Measurements from ENCODE around the gene SLC38A8. TPM values are rescaled to one million over a fixed set of nuclear protein-coding genes. Genes with fewer than 3 reads are reported as not detected.

The SLC38A8 gene
- polyA plus RNA-seq, 1 donor = 0.12 TPM

DNA sequence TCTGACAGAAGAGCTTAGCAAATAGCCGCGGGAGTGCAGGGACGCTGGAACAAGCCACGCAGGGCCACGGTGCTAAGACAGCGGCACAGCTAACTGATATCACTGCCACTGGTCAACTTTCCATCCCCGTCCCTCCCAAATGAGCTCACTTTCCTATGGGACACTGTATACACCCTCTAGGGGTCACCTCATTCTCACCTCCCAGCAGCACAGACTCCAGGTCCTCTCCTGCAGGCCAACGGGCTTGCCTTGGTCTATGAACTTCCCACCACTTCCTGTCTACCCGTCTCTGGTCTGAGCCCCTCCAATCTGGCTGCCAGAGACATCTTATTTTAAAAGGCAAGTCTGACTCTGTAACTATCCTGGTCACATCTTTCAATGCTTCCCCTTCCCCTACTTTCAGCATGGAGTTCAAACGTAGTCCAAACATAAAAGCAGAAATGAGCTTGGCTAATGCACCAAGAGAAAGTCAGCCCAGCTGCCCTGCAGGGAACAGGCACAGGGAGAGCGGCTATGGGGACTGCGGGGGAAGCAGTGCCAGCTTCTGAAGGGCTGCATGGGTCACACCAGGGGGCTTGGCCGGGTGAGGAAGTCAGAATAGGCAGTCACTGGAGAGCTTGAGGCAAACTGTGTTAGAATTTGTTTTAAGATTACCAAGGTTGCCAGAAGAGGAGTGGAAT lies 26.3 kb upstream of the SLC38A8 start:
- no peak for DNase-seq
- Histone ChIP-seq H3K9me3 (ENCODE audit: control insufficient read depth, low read depth, low read length) (no peaks in the 10 kb centered on the region), H3K4me1 (ENCODE audit: control insufficient read depth, insufficient read depth, low read length) (no peaks in the 10 kb centered on the region), H3K27ac (ENCODE audit: low read length) (no peak overlapping the region), H3K4me3 (ENCODE audit: low read length) (no peak overlapping the region), H3K36me3 (ENCODE audit: control insufficient read depth, insufficient read depth, low read length) (peaks cover 66% of the 10 kb centered on the region), H3K27me3 (ENCODE audit: control insufficient read depth, insufficient read depth, low read length) (no peaks in the 10 kb centered on the region)
- WGBS (ENCODE audit: insufficient coverage, low lambda C conversion rate) = no CpG with 5 or more reads among the region's 13 CpGs

DNA sequence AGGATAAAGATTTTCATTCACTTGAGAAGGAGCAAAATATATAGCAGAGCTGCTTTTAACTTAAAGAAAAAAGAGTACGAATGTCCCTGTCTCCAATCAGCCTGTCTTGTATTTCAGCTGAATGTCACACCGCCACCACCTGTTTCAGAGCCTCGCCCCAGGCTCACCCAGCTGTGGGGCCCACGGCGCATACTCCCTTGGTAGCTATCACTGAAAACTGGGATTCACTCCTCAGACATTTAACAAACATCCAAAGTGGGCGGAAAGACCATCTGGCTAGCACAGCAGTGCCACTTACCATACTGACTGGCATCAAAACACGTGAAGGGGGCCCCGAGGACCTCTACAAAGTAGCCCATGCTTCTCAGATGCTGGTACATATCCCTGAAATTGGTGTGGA lies 25.4 kb upstream of the SLC38A8 start:
- Histone ChIP-seq H3K9me3 (ENCODE audit: control insufficient read depth, low read depth, low read length) (no peaks in the 10 kb centered on the region), H3K27me3 (ENCODE audit: control insufficient read depth, insufficient read depth, low read length) (no peaks in the 10 kb centered on the region), H3K4me3 (ENCODE audit: low read length) (no peak overlapping the region), H3K4me1 (ENCODE audit: control insufficient read depth, insufficient read depth, low read length) (no peaks in the 10 kb centered on the region), H3K36me3 (ENCODE audit: control insufficient read depth, insufficient read depth, low read length) (peaks cover 62% of the 10 kb centered on the region), H3K27ac (ENCODE audit: low read length) (no peak overlapping the region)
- WGBS (ENCODE audit: insufficient coverage, low lambda C conversion rate) = no CpG with 5 or more reads among the region's 8 CpGs
- no peak for DNase-seq

DNA sequence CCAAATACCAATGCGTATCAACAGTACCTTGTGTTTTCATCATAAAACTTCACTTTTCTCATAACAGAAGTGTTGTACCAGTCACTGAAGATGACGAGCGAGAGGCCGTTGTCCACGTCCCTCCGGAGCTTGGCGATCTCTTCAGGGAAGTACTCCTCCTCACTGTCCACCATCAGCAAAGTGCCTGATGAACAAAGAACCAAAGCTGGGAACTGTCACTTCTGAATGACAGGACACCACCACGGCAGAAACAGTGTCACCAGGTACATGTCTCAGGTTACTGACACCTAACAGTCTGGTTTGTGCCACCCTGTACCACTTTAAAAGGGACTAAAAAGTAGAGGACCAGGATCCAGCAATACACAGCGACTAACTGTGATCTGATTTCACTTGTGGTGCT lies 25.0 kb upstream of the SLC38A8 start:
- DNase-seq = no peak
- Histone ChIP-seq H3K36me3 (ENCODE audit: control insufficient read depth, insufficient read depth, low read length) (peaks cover 65% of the 10 kb centered on the region), H3K27ac (ENCODE audit: low read length) (no peak overlapping the region), H3K9me3 (ENCODE audit: control insufficient read depth, low read depth, low read length) (no peaks in the 10 kb centered on the region), H3K4me1 (ENCODE audit: control insufficient read depth, insufficient read depth, low read length) (no peaks in the 10 kb centered on the region), H3K27me3 (ENCODE audit: control insufficient read depth, insufficient read depth, low read length) (no peaks in the 10 kb centered on the region), H3K4me3 (ENCODE audit: low read length) (no peak overlapping the region)
- WGBS (ENCODE audit: insufficient coverage, low lambda C conversion rate) = no CpG with 5 or more reads among the region's 9 CpGs

DNA sequence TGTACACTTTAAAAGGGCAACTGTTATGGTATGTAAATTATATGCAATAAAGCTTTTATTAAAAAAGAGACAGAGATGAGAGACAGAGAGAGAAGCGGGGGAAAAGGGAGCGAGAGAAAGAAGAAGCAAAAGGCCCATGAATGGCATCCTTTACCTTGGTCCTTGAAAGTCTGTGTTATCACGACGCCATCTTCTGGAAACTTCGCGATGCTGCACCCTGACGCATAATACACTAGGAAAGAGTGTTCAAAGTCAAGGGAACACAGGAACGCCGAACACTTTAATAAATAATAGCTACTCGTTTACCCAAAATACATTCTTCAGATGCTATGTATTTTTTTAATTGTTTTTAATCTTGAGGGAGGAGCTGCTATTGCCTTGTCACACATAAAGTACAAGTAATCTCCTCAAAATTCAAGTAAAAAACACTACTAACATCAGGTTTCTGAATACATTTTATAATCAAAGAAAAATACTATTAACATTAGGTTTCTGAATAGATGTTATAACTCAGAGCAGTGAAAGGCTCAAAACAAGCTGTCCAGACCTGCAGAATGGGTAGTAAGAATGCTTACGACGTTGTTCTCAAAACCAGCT lies 23.0 kb upstream of the SLC38A8 start:
- Histone ChIP-seq H3K4me1 (ENCODE audit: control insufficient read depth, insufficient read depth, low read length) (no peaks in the 10 kb centered on the region), H3K9me3 (ENCODE audit: control insufficient read depth, low read depth, low read length) (no peaks in the 10 kb centered on the region), H3K27me3 (ENCODE audit: control insufficient read depth, insufficient read depth, low read length) (no peaks in the 10 kb centered on the region), H3K4me3 (ENCODE audit: low read length) (no peak overlapping the region), H3K27ac (ENCODE audit: low read length) (no peak overlapping the region), H3K36me3 (ENCODE audit: control insufficient read depth, insufficient read depth, low read length) (peaks cover 69% of the 10 kb centered on the region)
- peak in 1 of 2 donors; percentile 30 for DNase-seq
- WGBS (ENCODE audit: insufficient coverage, low lambda C conversion rate) = 51% methylated on average over 2 of the region's 12 CpGs

DNA sequence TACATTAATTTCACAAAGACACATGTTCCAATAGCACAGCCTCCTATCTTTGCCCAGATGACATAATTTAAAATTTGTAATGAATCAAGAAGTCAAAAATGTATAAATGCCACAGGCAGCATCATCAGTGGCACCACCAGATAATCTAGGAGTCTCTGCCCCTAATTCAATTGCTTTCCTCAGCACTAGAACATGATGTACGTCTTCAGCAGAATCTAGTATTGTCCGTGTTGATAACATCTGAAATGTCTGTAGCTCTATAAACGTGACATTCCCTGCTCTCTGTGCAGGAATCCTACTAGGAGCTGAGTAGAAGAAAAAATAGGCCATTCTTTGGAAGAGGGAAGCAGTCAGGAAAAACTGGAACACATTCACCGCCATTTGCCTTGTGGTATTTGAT lies 21.4 kb upstream of the SLC38A8 start:
- no peaks in the 10 kb centered on the region for H3K27me3 ChIP-seq (ENCODE audit: control insufficient read depth, insufficient read depth, low read length)
- H3K4me3 ChIP-seq (ENCODE audit: low read length) = no peak overlapping the region
- no peak overlapping the region for H3K27ac ChIP-seq (ENCODE audit: low read length)
- no peaks in the 10 kb centered on the region for H3K4me1 ChIP-seq (ENCODE audit: control insufficient read depth, insufficient read depth, low read length)
- WGBS (ENCODE audit: insufficient coverage, low lambda C conversion rate) = 100% methylated on average over 1 of the region's 4 CpGs
- no peaks in the 10 kb centered on the region for H3K9me3 ChIP-seq (ENCODE audit: control insufficient read depth, low read depth, low read length)
- no peak for DNase-seq
- H3K36me3 ChIP-seq (ENCODE audit: control insufficient read depth, insufficient read depth, low read length) = peaks cover 71% of the 10 kb centered on the region

DNA sequence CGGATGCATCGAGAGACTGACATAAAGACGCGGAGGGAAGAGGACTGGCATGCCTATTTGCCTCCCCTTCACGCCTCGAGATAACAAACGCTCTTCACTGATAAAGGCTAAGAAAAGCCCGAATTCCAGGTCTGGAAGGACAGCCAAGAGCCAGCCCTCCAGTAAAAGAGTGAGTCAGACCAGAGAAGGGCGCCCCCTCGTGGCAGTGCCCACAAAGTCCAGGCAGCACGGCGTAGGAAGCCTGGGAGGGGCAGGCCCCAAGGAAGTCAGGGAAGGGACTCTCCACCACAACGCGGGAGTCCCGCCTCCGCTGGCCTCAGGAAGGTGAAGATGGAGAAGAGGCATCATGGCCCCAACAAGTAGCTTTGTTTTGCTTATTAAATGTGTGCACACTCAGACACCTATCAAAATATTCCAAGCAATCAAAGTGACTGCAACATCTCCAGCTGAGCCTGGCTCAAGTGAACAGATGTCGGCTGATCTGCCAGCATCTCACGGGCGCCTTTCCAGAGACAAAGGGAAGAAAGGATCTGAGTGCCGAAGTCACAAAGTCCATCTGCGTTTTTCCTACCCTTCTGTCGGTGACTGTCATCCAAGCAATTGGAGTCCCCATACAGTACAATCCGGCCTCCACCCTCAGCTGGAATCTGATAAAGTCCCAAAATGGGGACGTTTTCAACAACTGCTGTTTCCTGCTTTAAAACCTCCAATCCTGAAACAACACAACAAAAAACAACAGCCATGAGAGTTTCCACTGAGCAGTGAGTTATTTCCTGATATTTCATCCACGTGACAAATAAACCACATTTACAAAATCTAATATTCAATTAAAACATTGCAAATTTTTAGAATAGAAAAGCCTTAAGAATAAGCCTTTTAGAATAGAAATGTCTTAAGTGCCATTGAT lies 20.4 kb upstream of the SLC38A8 start:
- Histone ChIP-seq H3K27me3 (ENCODE audit: control insufficient read depth, insufficient read depth, low read length) (no peaks in the 10 kb centered on the region), H3K4me3 (ENCODE audit: low read length) (no peak overlapping the region), H3K27ac (ENCODE audit: low read length) (no peak overlapping the region), H3K4me1 (ENCODE audit: control insufficient read depth, insufficient read depth, low read length) (no peaks in the 10 kb centered on the region), H3K9me3 (ENCODE audit: control insufficient read depth, low read depth, low read length) (no peaks in the 10 kb centered on the region), H3K36me3 (ENCODE audit: control insufficient read depth, insufficient read depth, low read length) (peaks cover 71% of the 10 kb centered on the region)
- peak; percentile 44 to 52 for DNase-seq
- WGBS (ENCODE audit: insufficient coverage, low lambda C conversion rate) = 100% methylated on average over 1 of the region's 25 CpGs

DNA sequence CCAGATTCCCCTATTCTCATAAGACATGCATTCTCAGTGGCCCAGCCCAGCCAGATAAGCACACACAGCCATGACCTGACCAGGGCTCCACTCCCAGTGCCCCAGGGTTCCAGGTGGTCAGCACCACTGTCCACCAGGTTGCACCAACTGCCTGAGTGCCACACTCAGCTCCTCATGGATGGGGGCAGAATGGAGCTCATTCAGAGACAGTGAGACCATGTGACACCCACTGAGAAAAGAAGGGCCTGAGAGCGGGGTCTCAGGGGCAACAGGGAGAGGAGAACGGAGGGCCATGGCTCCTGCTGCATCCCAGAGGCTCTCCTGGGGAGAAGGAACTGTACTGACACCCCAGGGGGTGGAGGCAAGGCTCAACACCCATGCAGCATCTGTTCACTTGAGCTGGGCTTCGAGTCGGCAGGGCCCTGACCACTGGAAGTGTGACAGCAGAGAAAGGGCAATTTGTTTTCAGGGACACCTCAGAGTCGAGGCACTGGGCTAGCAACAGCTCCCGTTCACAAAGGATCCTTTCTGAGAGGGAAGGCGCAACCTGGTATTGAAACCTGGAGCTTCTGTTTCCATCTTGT lies 18.7 kb upstream of the SLC38A8 start:
- Histone ChIP-seq H3K9me3 (ENCODE audit: control insufficient read depth, low read depth, low read length) (no peaks in the 10 kb centered on the region), H3K4me3 (ENCODE audit: low read length) (no peak overlapping the region), H3K36me3 (ENCODE audit: control insufficient read depth, insufficient read depth, low read length) (peaks cover 72% of the 10 kb centered on the region), H3K27me3 (ENCODE audit: control insufficient read depth, insufficient read depth, low read length) (no peaks in the 10 kb centered on the region), H3K27ac (ENCODE audit: low read length) (no peak overlapping the region), H3K4me1 (ENCODE audit: control insufficient read depth, insufficient read depth, low read length) (no peaks in the 10 kb centered on the region)
- DNase-seq = no peak
- WGBS (ENCODE audit: insufficient coverage, low lambda C conversion rate) = no CpG with 5 or more reads among the region's 7 CpGs

DNA sequence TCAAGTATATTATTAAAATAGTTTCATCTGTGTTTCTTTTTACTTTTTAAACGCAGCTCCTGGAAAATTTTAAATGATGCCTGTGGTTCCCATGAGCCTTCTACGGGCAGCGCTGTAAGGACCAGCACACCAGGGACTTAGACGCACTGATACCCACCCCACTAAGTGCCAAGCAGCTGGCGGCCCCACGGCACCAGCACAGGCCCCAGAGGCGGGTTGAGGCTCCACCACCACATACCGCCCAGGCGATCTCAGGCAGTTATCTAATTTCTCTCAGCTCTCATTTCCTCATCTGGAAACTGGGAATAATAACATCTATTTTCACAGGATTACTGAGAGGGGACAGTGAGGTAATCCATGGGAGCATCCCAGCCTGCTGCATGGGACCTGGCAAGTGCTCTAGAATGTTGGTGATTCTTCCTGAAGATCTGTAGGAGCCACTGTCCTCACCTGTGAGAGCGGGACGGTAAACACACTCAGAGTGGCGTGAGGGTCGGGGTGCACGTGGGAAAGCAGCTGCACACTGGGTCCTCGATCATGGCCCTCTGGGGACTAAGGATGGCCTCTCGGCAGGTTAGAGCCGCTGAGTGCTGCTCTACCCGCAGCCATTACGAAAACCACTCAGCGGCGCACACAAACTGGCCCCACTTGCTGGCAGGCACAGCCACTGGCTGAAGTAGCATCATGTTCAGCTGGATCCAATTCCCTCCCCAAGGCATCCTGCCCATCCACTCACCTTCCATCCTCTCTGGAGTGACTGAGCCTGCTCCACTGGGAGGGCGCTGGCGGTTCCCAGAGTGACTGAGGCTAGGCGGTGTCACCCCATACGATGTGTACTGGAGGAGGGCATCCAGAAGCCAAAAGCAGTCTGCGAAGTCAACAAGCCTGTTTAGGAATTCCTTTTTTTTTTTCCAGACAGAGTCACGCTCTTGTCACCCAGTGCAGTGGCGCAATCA lies 17.6 kb upstream of the SLC38A8 start:
- WGBS (ENCODE audit: insufficient coverage, low lambda C conversion rate) = no CpG with 5 or more reads among the region's 28 CpGs
- Histone ChIP-seq H3K9me3 (ENCODE audit: control insufficient read depth, low read depth, low read length) (no peaks in the 10 kb centered on the region), H3K27ac (ENCODE audit: low read length) (no peak overlapping the region), H3K4me3 (ENCODE audit: low read length) (no peak overlapping the region), H3K4me1 (ENCODE audit: control insufficient read depth, insufficient read depth, low read length) (no peaks in the 10 kb centered on the region), H3K27me3 (ENCODE audit: control insufficient read depth, insufficient read depth, low read length) (no peaks in the 10 kb centered on the region), H3K36me3 (ENCODE audit: control insufficient read depth, insufficient read depth, low read length) (peaks cover 77% of the 10 kb centered on the region)
- DNase-seq = no peak

DNA sequence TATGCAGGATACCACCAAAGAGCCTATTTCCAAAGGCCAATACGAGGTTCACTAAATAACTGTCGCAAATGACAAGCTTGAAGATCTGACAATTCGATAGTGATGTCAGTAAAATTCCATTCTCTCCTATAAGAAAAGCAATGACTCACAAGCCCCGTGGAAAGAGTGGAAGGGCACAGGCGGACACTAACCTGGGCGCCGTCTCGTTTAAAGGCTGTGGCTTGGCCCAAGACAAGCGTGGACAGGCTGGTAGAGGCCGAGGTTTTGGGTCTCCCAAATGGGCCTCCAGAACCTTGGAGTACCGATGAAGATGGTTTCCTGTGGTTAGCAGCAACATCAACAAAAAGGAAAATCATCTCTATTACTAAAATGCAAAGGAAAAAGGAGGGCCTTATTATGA lies 16.5 kb upstream of the SLC38A8 start:
- H3K4me1 ChIP-seq (ENCODE audit: control insufficient read depth, insufficient read depth, low read length) = no peaks in the 10 kb centered on the region
- H3K4me3 ChIP-seq (ENCODE audit: low read length) = no peak overlapping the region
- no peaks in the 10 kb centered on the region for H3K9me3 ChIP-seq (ENCODE audit: control insufficient read depth, low read depth, low read length)
- no peaks in the 10 kb centered on the region for H3K27me3 ChIP-seq (ENCODE audit: control insufficient read depth, insufficient read depth, low read length)
- H3K36me3 ChIP-seq (ENCODE audit: control insufficient read depth, insufficient read depth, low read length) = peaks cover 88% of the 10 kb centered on the region
- no peak overlapping the region for H3K27ac ChIP-seq (ENCODE audit: low read length)
- 92% methylated on average over 2 of the region's 11 CpGs for WGBS (ENCODE audit: insufficient coverage, low lambda C conversion rate)
- DNase-seq = no peak

All from large intestine (tissue), 3 donors.